ENCODE measurements around the gene RABIF. TPM values are rescaled to one million over a fixed set of nuclear protein-coding genes. Genes with fewer than 3 reads are reported as not detected.
"Not testable (repeated sequence)": the region's sequence is repeated elsewhere in the genome, so short reads cannot be mapped to it uniquely, and the experiment has no call there.

The RABIF gene
- total and polyA plus RNA-seq, 10 of the 15 experiments (the other 5 are each of a cell fraction or from before 2014, with no cell fraction given) = 4.7 to 18.2 (median 8.8) TPM

DNA sequence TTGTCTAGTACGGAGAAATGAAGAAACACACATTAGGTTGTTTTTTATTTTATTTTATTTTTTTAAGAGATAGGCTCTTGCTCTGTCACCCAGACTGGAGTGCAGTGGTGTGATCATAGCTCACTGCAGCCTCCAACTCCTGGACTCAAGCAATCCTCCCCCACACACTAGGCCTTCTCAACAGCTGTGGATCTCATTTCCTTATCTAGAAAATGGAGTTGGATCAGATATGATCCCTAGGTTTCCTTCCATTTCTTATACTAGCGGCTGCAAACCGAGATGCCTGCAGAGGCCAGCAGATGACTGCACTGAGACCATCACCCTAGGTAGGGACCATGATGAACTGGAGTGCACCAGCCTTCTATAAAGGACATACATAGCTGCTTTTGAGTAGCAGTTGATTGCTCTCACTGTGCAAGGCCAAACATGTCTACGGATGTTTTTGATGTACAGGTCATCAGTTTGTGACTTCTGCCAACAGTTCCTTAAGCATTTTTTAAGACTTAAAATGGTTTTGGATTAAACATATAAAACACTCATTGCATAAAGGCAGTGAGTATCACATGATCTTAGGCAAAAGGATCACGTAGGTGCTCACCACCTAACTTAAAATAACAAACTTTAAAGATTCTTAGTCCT lies 49.5 kb upstream of the RABIF start (continued):
- TF ChIP-seq, protein P1, sequence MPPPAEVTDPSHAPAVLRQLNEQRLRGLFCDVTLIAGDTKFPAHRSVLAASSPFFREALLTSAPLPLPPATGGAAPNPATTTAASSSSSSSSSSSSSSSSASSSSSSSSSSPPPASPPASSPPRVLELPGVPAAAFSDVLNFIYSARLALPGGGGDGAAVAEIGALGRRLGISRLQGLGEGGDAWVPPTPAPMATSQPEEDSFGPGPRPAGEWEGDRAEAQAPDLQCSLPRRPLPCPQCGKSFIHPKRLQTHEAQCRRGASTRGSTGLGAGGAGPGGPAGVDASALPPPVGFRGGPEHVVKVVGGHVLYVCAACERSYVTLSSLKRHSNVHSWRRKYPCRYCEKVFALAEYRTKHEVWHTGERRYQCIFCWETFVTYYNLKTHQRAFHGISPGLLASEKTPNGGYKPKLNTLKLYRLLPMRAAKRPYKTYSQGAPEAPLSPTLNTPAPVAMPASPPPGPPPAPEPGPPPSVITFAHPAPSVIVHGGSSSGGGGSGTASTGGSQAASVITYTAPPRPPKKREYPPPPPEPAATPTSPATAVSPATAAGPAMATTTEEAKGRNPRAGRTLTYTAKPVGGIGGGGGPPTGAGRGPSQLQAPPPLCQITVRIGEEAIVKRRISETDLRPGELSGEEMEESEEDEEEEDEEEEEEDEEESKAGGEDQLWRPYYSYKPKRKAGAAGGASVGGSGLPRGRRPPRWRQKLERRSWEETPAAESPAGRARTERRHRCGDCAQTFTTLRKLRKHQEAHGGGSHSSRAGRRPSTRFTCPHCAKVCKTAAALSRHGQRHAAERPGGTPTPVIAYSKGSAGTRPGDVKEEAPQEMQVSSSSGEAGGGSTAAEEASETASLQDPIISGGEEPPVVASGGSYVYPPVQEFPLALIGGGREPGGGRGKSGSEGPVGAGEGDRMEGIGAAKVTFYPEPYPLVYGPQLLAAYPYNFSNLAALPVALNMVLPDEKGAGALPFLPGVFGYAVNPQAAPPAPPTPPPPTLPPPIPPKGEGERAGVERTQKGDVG (CRISPR knock-in tag; IDR thresholded peaks at IDR 0.05) = no peak
- TF ChIP-seq, protein P2, sequence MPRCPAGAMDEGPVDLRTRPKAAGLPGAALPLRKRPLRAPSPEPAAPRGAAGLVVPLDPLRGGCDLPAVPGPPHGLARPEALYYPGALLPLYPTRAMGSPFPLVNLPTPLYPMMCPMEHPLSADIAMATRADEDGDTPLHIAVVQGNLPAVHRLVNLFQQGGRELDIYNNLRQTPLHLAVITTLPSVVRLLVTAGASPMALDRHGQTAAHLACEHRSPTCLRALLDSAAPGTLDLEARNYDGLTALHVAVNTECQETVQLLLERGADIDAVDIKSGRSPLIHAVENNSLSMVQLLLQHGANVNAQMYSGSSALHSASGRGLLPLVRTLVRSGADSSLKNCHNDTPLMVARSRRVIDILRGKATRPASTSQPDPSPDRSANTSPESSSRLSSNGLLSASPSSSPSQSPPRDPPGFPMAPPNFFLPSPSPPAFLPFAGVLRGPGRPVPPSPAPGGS (IDR thresholded peaks at IDR 0.05; ENCODE audit: borderline replicate concordance, insufficient read depth, low read depth, low read length, poor library complexity, severe bottlenecking) = no peak
- no peak for TF ChIP-seq YY1 (IDR thresholded peaks at IDR 0.05; ENCODE audit: low read depth, low read length)

DNA sequence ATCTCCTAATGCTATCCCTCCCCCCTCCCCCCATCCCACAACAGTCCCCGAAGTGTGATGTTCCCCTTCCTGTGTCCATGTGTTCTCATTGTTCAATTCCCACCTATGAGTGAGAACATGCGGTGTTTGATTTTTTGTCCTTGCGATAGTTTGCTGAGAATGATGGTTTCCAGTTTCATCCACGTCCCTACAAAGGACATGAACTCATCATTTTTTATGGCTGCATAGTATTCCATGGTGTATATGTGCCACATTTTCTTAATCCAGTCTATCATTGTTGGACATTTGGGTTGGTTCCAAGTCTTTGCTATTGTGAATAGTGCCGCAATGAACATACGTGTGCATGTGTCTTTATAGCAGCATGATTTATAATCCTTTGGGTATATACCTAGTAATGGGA lies 47.5 kb upstream of the RABIF start:
- RAD21 ChIA-PET (ENCODE audit: unreplicated experiment); SMC1A ChIA-PET (ENCODE audit: uncharacterized antibody, unreplicated experiment): not testable (repeated sequence)

More for the DNA sequence above, 47.5 kb upstream of the RABIF start:
- H3K4me3 ChIP-seq; CTCF ChIA-PET; ATAC-seq; H4K20me1 ChIP-seq (ENCODE audit: control insufficient read depth, insufficient read depth); H3K9ac ChIP-seq (ENCODE audit: control insufficient read depth, insufficient read depth, low read length); FAIRE-seq; H3K4me1 ChIP-seq (ENCODE audit: control insufficient read depth, insufficient read depth, low read length); H3K27me3 ChIP-seq (replicated peaks in 1 of 2; ENCODE audit: control insufficient read depth in 2 of 2, insufficient read depth in 2 of 2, low read length in 1 of 2); POLR2A ChIA-PET; H3K36me3 ChIP-seq (ENCODE audit: control insufficient read depth in 2 of 2, insufficient read depth in 2 of 2, low read length in 1 of 2); intact Hi-C loops (cut with micrococcal nuclease; ENCODE audit: unreplicated experiment); in situ Hi-C loops (cut with MboI); DNase-seq (ENCODE audit: low read depth, low spot score); H2AFZ ChIP-seq (ENCODE audit: control insufficient read depth, low read depth, low read length); BruUV-seq (replicated peaks); H3K4me2 ChIP-seq (ENCODE audit: control insufficient read depth, insufficient read depth); H3K27ac ChIP-seq (ENCODE audit: control insufficient read depth, insufficient read depth); H3K9me3 ChIP-seq (replicated peaks; ENCODE audit: control insufficient read depth, insufficient read depth, low read length); H3K79me2 ChIP-seq (ENCODE audit: control insufficient read depth, insufficient read depth, low read length): not testable (repeated sequence)
- no CpG with 5 or more reads among the region's 6 CpGs for WGBS (ENCODE audit: insufficient coverage, insufficient replicate concordance, low lambda C conversion rate, missing lambda C conversion rate)

Data from GM12878 (cell line).